SJSA1 (cell line): ENCODE results near the gene FBLN7. TPM values are rescaled to one million over a fixed set of nuclear protein-coding genes. Genes with fewer than 3 reads are reported as not detected.
"Not testable (repeated sequence)": the region's sequence is repeated elsewhere in the genome, so short reads cannot be mapped to it uniquely, and the experiment has no call there.

Source experiments
- DNase-seq, 2 experiments: peaks; one replicate each; pipeline ENCODE4 v3.0.0-alpha.2; 2015 to 2020; ENCODE audit warnings: low spot score in 2 of 2, low read depth in 1 of 2
- H3K27ac ChIP-seq: fragments of 250-450 bp; sonication (Bioruptor Pico); 2 replicates; pipeline ENCODE4 v1.5.1; 2020; ENCODE audit warnings: mild to moderate bottlenecking, moderate library complexity
- H3K27me3 ChIP-seq: fragments of 250-450 bp; sonication (Bioruptor Pico); replicated peaks from 2 replicates; pipeline ENCODE4 v1.5.1; 2020; ENCODE audit warnings: mild to moderate bottlenecking, moderate library complexity
- H3K36me3 ChIP-seq: fragments of 250-450 bp; sonication (Bioruptor Pico); 2 replicates; pipeline ENCODE4 v1.5.1; 2020; ENCODE audit warnings: mild to moderate bottlenecking
- H3K4me1 ChIP-seq: fragments of 250-450 bp; sonication (Bioruptor Pico); replicated peaks from 2 replicates; pipeline ENCODE4 v1.6.1; 2021; ENCODE audit warnings: mild to moderate bottlenecking
- H3K4me3 ChIP-seq: fragments of 250-450 bp; sonication (Bioruptor Pico); 2 replicates; pipeline ENCODE4 v1.5.1; 2020; ENCODE audit warnings: mild to moderate bottlenecking
- H3K9me3 ChIP-seq: fragments of 250-450 bp; sonication (Bioruptor Pico); replicated peaks from 2 replicates; pipeline ENCODE4 v1.5.1; 2020; ENCODE audit warnings: mild to moderate bottlenecking
- total RNA-seq: library from RNA; depleted of rRNA; stranded (reverse); fragments of >200 nt; shearing (Covaris generic); gene quantifications from 2 replicates; pipeline ENCODE4 v1.2.3, GENCODE V29; 2014

Gene FBLN7
- total RNA-seq, 1 experiment from 2014 or later, result not detected

DNA sequence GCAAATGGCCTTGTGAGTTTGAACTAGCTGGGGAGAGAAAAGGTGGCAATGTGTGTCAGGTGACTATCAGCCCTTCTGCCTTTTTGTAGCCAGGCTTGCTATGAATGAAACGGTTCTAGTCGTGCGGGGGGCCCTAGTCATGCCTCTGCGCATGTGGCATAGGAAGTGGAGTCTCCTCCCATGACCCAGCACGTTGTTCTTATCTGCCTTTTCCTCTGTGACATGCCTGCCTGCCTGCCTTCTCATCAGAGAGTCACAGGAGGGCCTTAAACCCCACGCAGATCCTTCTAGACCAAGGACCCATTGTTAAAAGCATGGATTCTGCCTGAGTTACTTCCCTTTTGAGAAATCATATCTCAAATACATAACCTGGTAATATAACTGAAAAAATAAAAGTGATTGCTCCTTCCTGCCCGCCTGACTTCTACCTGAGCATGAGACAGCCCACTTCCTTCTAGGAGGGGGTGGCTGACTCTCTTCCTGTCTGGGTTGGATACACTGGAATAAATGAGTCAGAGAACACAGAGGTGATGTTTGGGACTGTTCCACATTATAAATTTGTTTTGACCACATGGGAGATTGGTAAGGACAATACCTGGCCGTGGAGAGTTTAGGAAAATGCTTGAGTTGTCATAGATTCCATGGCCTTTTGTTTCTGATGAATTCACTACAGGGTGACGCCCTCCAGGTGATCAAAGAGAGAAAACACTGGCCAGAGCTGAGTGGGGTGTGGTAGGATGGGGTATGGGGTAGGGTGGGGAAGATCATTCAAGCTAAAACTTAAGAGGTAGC, 49.8 kb downstream of the FBLN7 start:
- no peaks in the 10 kb centered on the region for H3K9me3 ChIP-seq
- H3K36me3 ChIP-seq, result no peaks in the 10 kb centered on the region
- no peak for DNase-seq
- H3K4me1 ChIP-seq, result no peaks in the 10 kb centered on the region
- H3K27ac ChIP-seq, result no peak overlapping the region
- peaks cover 10% of the 10 kb centered on the region; the same call in 1 of the 2 replicates for H3K27me3 ChIP-seq
- H3K4me3 ChIP-seq, result no peak overlapping the region

GRCh38 chr2:112189001-112189556, 50.9 kb downstream of the FBLN7 start:
- Histone ChIP-seq H3K9me3 (no peaks in the 10 kb centered on the region), H3K27ac (no peak overlapping the region), H3K4me3 (no peak overlapping the region), H3K36me3 (no peaks in the 10 kb centered on the region), H3K4me1 (no peaks in the 10 kb centered on the region), H3K27me3 (peaks cover 10% of the 10 kb centered on the region; the same call in 1 of the 2 replicates)
- no peak for DNase-seq

DNA sequence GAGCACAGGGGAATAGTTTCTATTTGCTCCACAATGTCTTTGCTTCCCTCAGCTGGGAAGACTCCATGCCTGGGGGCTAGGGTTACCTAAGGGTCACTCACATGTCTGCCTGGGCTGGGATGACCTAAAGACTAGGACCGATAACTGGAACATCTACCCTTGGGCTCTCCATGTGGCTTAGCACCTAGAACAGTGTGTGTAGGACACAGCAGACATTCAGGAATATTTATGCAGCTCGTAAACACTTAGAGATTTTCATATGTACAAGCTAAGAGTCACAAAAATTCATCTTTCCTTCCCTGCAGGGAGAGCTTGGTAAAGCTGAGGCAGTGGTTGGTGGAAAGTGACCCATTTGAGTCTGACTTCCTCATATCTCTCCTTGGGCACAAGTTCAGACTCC, 55.8 kb downstream of the FBLN7 start:
- Histone ChIP-seq H3K9me3 (no peaks in the 10 kb centered on the region), H3K36me3 (no peaks in the 10 kb centered on the region), H3K4me1 (no peaks in the 10 kb centered on the region), H3K27me3 (peaks cover 10% of the 10 kb centered on the region; the same call in 1 of the 2 replicates), H3K27ac (no peak overlapping the region), H3K4me3 (no peak overlapping the region)
- DNase-seq, result no peak

DNA sequence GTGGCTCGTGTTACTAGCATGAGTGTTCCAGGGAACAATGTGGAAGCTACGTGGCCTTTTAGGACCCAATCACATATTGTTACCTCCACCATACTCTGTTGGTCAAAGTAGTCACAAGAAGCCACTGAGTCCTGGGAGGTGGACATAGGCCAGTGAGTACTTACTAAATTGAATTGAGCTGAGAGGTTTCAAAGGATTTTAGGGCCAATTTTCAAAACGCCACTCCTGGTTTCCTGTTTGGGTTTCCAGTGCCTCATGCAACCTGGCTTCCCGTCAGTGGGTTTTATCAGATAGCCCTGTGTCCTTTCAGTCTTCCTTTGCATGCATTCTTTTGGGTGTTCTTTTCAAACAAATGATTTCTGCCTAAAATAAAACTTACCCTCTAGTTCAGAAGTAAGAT, 56.3 kb downstream of the FBLN7 start:
- Histone ChIP-seq H3K27me3 (peaks cover 10% of the 10 kb centered on the region; the same call in 1 of the 2 replicates), H3K4me1 (no peaks in the 10 kb centered on the region), H3K36me3 (no peaks in the 10 kb centered on the region), H3K4me3 (no peak overlapping the region), H3K27ac (no peak overlapping the region), H3K9me3 (no peaks in the 10 kb centered on the region)
- DNase-seq, result no peak

- no peak overlapping the region for H3K27ac ChIP-seq
- H3K4me3 ChIP-seq, result no peak overlapping the region
- no peak for DNase-seq
- no peaks in the 10 kb centered on the region for H3K36me3 ChIP-seq
- H3K4me1 ChIP-seq, result no peaks in the 10 kb centered on the region
- no peaks in the 10 kb centered on the region; the same call in 1 of the 2 replicates for H3K9me3 ChIP-seq
- H3K27me3 ChIP-seq, result peaks cover 4% of the 10 kb centered on the region; the same call in 1 of the 2 replicates
Measured at GRCh38 chr2:112195167-112195766, 57.1 kb downstream of the FBLN7 start.

DNA sequence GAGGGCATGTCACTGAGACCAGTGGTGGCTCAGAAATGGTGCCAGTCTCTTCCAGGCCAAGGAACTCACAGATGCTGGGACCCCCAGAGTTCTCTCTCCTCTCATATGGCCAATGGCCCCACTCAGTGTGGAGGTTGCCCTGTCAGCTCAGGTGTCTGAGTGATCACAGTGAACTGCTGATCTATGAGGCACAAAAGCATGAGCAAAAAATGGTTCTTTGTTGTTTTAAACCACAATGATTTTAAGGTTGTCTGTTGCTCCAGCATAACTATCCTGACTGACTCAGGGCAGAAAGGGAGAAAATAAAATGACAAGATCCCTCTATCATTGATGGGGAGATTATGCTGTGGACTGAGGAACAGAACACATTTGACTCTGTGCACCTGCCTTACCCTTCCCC, 57.8 kb downstream of the FBLN7 start:
- DNase-seq, result no peak
- 0 out of 2 replicates have a peak, but pooled peaks cover 3% of the 10 kb centered on the region for H3K27me3 ChIP-seq
- no peak overlapping the region for H3K4me3 ChIP-seq
- no peak overlapping the region for H3K27ac ChIP-seq
- H3K36me3 ChIP-seq, result no peaks in the 10 kb centered on the region
- no peaks in the 10 kb centered on the region for H3K4me1 ChIP-seq
- no peaks in the 10 kb centered on the region; the same call in 1 of the 2 replicates for H3K9me3 ChIP-seq

GRCh38 chr2:112197868-112198267, 59.7 kb downstream of the FBLN7 start:
- no peaks in the 10 kb centered on the region; the same call in none of the 2 replicates for H3K9me3 ChIP-seq

DNA sequence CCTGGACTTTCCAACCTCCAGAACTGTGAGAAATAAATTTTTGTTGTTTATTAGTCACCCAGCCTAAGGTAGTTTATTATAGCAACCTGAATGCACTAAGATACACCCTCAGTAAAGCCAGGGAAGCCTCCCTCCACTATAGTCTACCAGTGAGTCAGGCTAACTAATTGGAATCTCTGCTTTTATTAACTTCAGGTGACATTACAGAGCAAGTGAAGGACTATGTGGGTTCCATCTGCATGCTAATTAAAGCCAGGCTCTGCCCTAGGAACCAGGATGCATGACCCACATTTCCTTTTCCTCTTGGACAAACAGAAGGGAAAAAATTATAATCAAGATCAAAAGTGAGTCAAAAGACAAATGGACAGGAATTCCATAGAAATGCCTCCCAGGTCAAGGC, 60.6 kb downstream of the FBLN7 start:
- no peaks in the 10 kb centered on the region; the same call in none of the 2 replicates for H3K9me3 ChIP-seq
- no peaks in the 10 kb centered on the region for H3K4me1 ChIP-seq
- no peak overlapping the region for H3K27ac ChIP-seq
- no peak for DNase-seq
- no peak overlapping the region for H3K4me3 ChIP-seq
- no peaks in the 10 kb centered on the region for H3K36me3 ChIP-seq
- 0 out of 2 replicates have a peak, but pooled peaks cover 3% of the 10 kb centered on the region for H3K27me3 ChIP-seq

More at GRCh38 chr2:112197868-112198267, 59.7 kb downstream of the FBLN7 start:
- H3K4me3 ChIP-seq, result no peak overlapping the region
- H3K27me3 ChIP-seq, result 0 out of 2 replicates have a peak, but pooled peaks cover 3% of the 10 kb centered on the region
- no peak for DNase-seq
- H3K4me1 ChIP-seq, result no peaks in the 10 kb centered on the region
- H3K27ac ChIP-seq, result no peak overlapping the region
- no peaks in the 10 kb centered on the region for H3K36me3 ChIP-seq

GRCh38 chr2:112199188-112199587, 61.0 kb downstream of the FBLN7 start:
- DNase-seq, result no peak
- Histone ChIP-seq H3K27ac (no peak overlapping the region), H3K4me3 (no peak overlapping the region), H3K4me1 (no peaks in the 10 kb centered on the region), H3K9me3 (peaks cover under 1% of the 10 kb centered on the region), H3K36me3 (no peaks in the 10 kb centered on the region), H3K27me3 (0 out of 2 replicates have a peak, but pooled peaks cover 3% of the 10 kb centered on the region)

DNA sequence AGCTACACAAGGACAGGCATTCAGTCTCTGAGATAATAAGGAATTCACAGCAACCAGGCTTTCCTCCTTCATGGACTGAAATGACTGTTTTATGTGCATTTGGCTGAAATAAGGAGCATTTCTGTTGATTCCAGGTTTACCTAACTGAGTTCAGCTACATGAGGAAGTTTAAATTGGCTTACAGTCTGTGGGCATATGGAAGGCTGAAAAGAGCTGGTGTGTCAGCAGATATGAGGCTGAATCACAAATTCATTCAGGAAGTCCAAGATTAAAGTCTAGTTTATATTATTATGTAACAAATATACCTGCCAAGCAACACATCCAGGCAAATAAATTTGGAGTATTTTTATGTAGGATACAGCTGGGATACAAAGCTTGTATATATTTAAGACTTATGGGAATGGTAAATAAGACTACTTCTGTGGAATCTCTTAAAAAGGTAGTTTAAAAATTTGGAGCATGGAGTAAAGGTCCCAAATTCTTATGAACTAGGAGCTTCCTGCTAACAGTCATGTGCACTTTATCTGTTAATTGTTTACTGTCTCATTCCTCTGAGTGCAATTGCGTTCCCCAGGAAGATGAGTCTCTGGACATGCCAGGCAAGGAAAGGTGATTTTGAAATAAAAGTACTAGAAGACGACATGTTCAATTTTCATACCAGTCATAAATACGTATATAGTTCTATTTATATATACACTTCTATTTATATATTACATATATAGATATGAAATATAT, 63.7 kb downstream of the FBLN7 start:
- H3K4me3 ChIP-seq, result no peak overlapping the region
- H3K27ac ChIP-seq, result no peak overlapping the region
- H3K9me3 ChIP-seq, result peaks cover 6% of the 10 kb centered on the region
- H3K36me3 ChIP-seq, result no peaks in the 10 kb centered on the region
- DNase-seq, result no peak
- no peaks in the 10 kb centered on the region for H3K4me1 ChIP-seq
- 0 out of 2 replicates have a peak, but pooled peaks cover 3% of the 10 kb centered on the region for H3K27me3 ChIP-seq

DNA sequence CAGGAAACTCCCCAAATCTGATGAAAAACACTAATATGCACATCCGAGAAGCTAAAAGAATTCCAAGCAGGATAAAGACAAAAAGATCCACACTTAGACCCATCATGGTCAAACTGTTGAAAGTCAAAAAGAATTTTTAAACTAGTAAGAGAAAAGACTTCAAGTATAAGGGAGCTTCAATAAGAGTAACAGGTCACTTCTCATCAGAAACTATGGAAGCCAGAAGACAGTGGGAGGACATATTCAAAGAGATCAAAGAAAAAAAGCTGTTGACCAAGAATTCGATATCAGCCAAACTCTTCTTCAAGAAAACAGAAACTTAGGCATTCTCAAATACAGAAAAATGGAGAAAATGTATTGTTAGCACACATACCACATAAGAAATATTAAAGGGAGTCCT, 66.2 kb downstream of the FBLN7 start:
- no peaks in the 10 kb centered on the region for H3K4me1 ChIP-seq
- H3K27ac ChIP-seq, result no peak overlapping the region
- 0 out of 2 replicates have a peak, but pooled peaks cover 3% of the 10 kb centered on the region for H3K27me3 ChIP-seq
- H3K9me3 ChIP-seq, result peaks cover 6% of the 10 kb centered on the region
- no peak overlapping the region for H3K4me3 ChIP-seq
- DNase-seq, result peak in 1 of 2 experiments; percentile 4
- no peaks in the 10 kb centered on the region for H3K36me3 ChIP-seq

DNA sequence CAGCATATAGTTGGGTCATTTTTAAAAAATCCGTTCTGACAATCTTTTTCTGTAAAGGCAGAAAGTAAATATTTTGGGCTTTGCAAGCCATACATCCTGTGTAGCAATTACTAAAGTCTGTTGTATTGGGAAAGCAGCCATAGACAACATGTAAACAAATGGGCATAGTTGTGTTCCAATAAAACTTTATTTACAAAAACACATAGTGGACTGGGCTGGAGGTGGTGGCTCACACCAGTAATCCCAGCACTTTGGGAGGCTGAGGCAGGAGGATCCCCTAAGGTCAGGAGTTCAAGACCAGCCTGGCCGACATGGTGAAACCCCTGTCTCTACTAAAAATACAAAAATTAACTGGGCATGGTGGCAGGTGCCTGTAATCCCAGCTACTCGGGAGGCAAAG, 69.7 kb downstream of the FBLN7 start:
- not testable (repeated sequence) for H3K27ac ChIP-seq, DNase-seq, H3K9me3 ChIP-seq, H3K4me1 ChIP-seq, H3K4me3 ChIP-seq, H3K27me3 ChIP-seq, H3K36me3 ChIP-seq

- no peak for DNase-seq
- Histone ChIP-seq H3K27me3 (no peaks in the 10 kb centered on the region), H3K4me1 (no peaks in the 10 kb centered on the region), H3K27ac (no peak overlapping the region), H3K36me3 (no peaks in the 10 kb centered on the region; the same call in 1 of the 2 replicates), H3K9me3 (peaks cover 6% of the 10 kb centered on the region; the same call in 1 of the 2 replicates), H3K4me3 (no peak overlapping the region)
Measured at GRCh38 chr2:112216167-112216566, 78.0 kb downstream of the FBLN7 start.
